Tibial nerve (tissue), 3 donors: ENCODE results near the gene RYK.
A peak's percentile ranks its signal among the peaks of the same experiment; 100 is the strongest.

ENCODE experiments used
- POLR2A ChIP-seq, 2 donors: fragments of 450-650 bp; IDR thresholded peaks; one replicate each; pipeline ENCODE4 v1.6.1; 2017; ENCODE audit warnings: antibody characterized with exemption in 2 of 2, mild to moderate bottlenecking in 2 of 2, moderate library complexity in 2 of 2
- TF ChIP-seq, protein P1 (sequence below), 5 experiments: fragments of 200-600 bp in 3 of 5; fragments of 450-650 bp in 2 of 5; sonication (generic) in 3 of 5; IDR thresholded peaks; one replicate each; pipeline ENCODE4 v1.5.1; 2016 to 2019; ENCODE audit warnings: antibody characterized with exemption in 5 of 5, mild to moderate bottlenecking in 3 of 5, moderate library complexity in 2 of 5

DNA sequence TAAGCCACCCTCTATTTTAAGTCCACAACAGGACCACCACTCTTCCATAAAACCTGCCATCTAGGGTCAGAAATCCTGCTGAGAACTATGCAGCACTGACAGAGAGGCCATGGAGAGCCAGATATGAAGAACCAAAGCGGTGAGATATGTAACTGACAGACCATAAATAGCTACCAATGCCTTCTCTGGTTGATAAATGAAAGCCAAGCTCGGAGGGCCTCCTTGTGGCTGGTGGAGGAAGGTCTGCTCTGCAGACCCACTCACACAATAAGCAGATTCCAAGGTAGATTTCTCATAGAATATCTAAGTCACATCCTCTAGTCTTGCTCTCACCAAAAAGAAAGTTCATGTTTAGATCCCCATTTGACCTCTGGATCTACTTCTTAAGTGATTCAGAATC lies 38.9 kb downstream of the RYK start:
- TF ChIP-seq, protein P1, sequence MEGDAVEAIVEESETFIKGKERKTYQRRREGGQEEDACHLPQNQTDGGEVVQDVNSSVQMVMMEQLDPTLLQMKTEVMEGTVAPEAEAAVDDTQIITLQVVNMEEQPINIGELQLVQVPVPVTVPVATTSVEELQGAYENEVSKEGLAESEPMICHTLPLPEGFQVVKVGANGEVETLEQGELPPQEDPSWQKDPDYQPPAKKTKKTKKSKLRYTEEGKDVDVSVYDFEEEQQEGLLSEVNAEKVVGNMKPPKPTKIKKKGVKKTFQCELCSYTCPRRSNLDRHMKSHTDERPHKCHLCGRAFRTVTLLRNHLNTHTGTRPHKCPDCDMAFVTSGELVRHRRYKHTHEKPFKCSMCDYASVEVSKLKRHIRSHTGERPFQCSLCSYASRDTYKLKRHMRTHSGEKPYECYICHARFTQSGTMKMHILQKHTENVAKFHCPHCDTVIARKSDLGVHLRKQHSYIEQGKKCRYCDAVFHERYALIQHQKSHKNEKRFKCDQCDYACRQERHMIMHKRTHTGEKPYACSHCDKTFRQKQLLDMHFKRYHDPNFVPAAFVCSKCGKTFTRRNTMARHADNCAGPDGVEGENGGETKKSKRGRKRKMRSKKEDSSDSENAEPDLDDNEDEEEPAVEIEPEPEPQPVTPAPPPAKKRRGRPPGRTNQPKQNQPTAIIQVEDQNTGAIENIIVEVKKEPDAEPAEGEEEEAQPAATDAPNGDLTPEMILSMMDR (IDR thresholded peaks at IDR 0.05): peak in 4 of 5 experiments; percentile 11 to 41 (median 30)
- no peak for TF ChIP-seq POLR2A (IDR thresholded peaks at IDR 0.05)
